H9 (cell line): ENCODE results near the gene DDTL. TPM values are rescaled to one million over a fixed set of nuclear protein-coding genes. Genes with fewer than 3 reads are reported as not detected.
A peak's percentile ranks its signal among the peaks of the same experiment; 100 is the strongest.

Source experiments
- DNase-seq: peaks from one replicate; pipeline ENCODE4 v3.0.0-alpha.2; 2017
- H2AFZ ChIP-seq: one replicate; pipeline ENCODE4 v1.6.1; 2013; ENCODE audit warnings: mild to moderate bottlenecking, low read length, control low read depth, moderate library complexity
- H2AK5ac ChIP-seq: 2 replicates; pipeline ENCODE4 v1.6.1; 2013; ENCODE audit warnings: low read length, control low read depth, mixed read lengths; ENCODE audit not compliant: insufficient read length
- H2BK120ac ChIP-seq: one replicate; pipeline ENCODE4 v1.6.1; 2013; ENCODE audit warnings: low read depth, mild to moderate bottlenecking, low read length, control low read depth, inconsistent platforms; ENCODE audit not compliant: poor library complexity, severe bottlenecking
- H2BK12ac ChIP-seq: 2 replicates; pipeline ENCODE4 v1.6.1; 2013; ENCODE audit warnings: low read length, control low read depth, mixed read lengths, low read depth; ENCODE audit not compliant: insufficient read length
- H2BK15ac ChIP-seq: 2 replicates; pipeline ENCODE4 v1.6.1; 2013; ENCODE audit warnings: low read depth, low read length, control low read depth
- H2BK20ac ChIP-seq: one replicate; pipeline ENCODE4 v1.6.1; 2013; ENCODE audit warnings: low read depth, mild to moderate bottlenecking, low read length, control low read depth, inconsistent platforms; ENCODE audit not compliant: poor library complexity, severe bottlenecking
- H2BK5ac ChIP-seq: 2 replicates; pipeline ENCODE4 v1.6.1; 2013; ENCODE audit warnings: low read length, control low read depth, mixed read lengths; ENCODE audit not compliant: insufficient read length
- H3K14ac ChIP-seq: 2 replicates; pipeline ENCODE4 v1.6.1; 2013; ENCODE audit warnings: low read length, control low read depth; ENCODE audit not compliant: insufficient read depth
- H3K18ac ChIP-seq: 2 replicates; pipeline ENCODE4 v1.6.1; 2013; ENCODE audit warnings: low read depth, mild to moderate bottlenecking, mixed read lengths, low read length, control low read depth; ENCODE audit not compliant: insufficient read length
- H3K23ac ChIP-seq: 2 replicates; pipeline ENCODE4 v1.6.1; 2013; ENCODE audit warnings: low read length, control low read depth, mixed read lengths, low read depth; ENCODE audit not compliant: insufficient read length
- H3K23me2 ChIP-seq: 2 replicates; pipeline ENCODE4 v1.6.1; 2013; ENCODE audit warnings: low read depth, mild to moderate bottlenecking, mixed read lengths, low read length, control low read depth; ENCODE audit not compliant: insufficient read length, poor library complexity, severe bottlenecking
- H3K27ac ChIP-seq: 2 replicates; pipeline ENCODE4 v1.5.1; 2013; ENCODE audit warnings: low read length, control low read depth, mixed read lengths, low read depth; ENCODE audit not compliant: insufficient read length
- H3K27me3 ChIP-seq: 2 replicates; pipeline ENCODE4 v1.6.1; 2013; ENCODE audit warnings: low read length, control low read depth, inconsistent platforms; ENCODE audit not compliant: insufficient read depth
- H3K4ac ChIP-seq: 2 replicates; pipeline ENCODE4 v1.6.1; 2013; ENCODE audit warnings: low read depth, mild to moderate bottlenecking, control low read depth, inconsistent platforms, low read length, moderate library complexity
- H3K4me1 ChIP-seq: 2 replicates; pipeline ENCODE4 v1.6.1; 2013; ENCODE audit warnings: low read length, control low read depth, inconsistent platforms; ENCODE audit not compliant: insufficient read depth
- H3K4me2 ChIP-seq: 2 replicates; pipeline ENCODE4 v1.6.1; 2013; ENCODE audit warnings: low read length, control low read depth, mixed read lengths; ENCODE audit not compliant: insufficient read length, insufficient read depth
- H3K56ac ChIP-seq: 2 replicates; pipeline ENCODE4 v1.6.1; 2013; ENCODE audit warnings: low read depth, mild to moderate bottlenecking, mixed read lengths, low read length, control low read depth; ENCODE audit not compliant: insufficient read length
- H3K79me1 ChIP-seq: 2 replicates; pipeline ENCODE4 v1.6.1; 2013; ENCODE audit warnings: low read depth, mild to moderate bottlenecking, moderate library complexity, low read length, control low read depth, inconsistent platforms; ENCODE audit not compliant: insufficient read depth, poor library complexity, severe bottlenecking
- H3K79me2 ChIP-seq: 2 replicates; pipeline ENCODE4 v1.6.1; 2013; ENCODE audit warnings: low read length, control low read depth, inconsistent platforms; ENCODE audit not compliant: insufficient read depth
- H3K9ac ChIP-seq: 2 replicates; pipeline ENCODE4 v1.6.1; 2013; ENCODE audit warnings: low read length, control low read depth, mixed read lengths; ENCODE audit not compliant: insufficient read length; ENCODE audit errors: extremely low read depth
- H3K9me3 ChIP-seq: one replicate; pipeline ENCODE4 v1.6.1; 2013; ENCODE audit warnings: low read depth, low read length, inconsistent platforms; ENCODE audit not compliant: control insufficient read depth
- H3T11ph ChIP-seq: one replicate; pipeline ENCODE4 v1.6.1; 2013; ENCODE audit warnings: mild to moderate bottlenecking, low read length, control low read depth, inconsistent platforms
- H4K20me1 ChIP-seq: one replicate; pipeline ENCODE4 v1.6.1; 2013; ENCODE audit not compliant: control insufficient read depth, insufficient read length, insufficient read depth
- H4K5ac ChIP-seq: 2 replicates; pipeline ENCODE4 v1.6.1; 2013; ENCODE audit warnings: low read depth, mild to moderate bottlenecking, mixed read lengths, low read length, control low read depth; ENCODE audit not compliant: insufficient read length
- H4K8ac ChIP-seq: replicated peaks from 2 replicates; pipeline ENCODE4 v1.6.1; 2013; ENCODE audit warnings: low read length, control low read depth, mixed read lengths, low read depth; ENCODE audit not compliant: insufficient read length
- H4K91ac ChIP-seq: 2 replicates; pipeline ENCODE4 v1.6.1; 2013; ENCODE audit warnings: low read depth, mild to moderate bottlenecking, moderate library complexity, mixed read lengths, low read length, control low read depth; ENCODE audit not compliant: insufficient read length
- H3K27ac Mint-ChIP-seq, 3 experiments: 2 replicates in 2 of 3; 3 replicates in 1 of 3; pipeline ENCODE4 v1.8.0; 2020 to 2021; ENCODE audit warnings: mixed read lengths in 3 of 3, mild to moderate bottlenecking in 1 of 3, moderate library complexity in 1 of 3
- H3K27me3 Mint-ChIP-seq: 2 replicates; pipeline ENCODE4 v1.8.0; 2021; ENCODE audit warnings: low read depth, mild to moderate bottlenecking, moderate library complexity, mixed read lengths
- H3K36me3 Mint-ChIP-seq, 3 experiments: 2 replicates in 2 of 3; 3 replicates in 1 of 3; pipeline ENCODE4 v1.8.0; 2020 to 2021; ENCODE audit warnings: low read depth in 3 of 3, mixed read lengths in 3 of 3; ENCODE audit not compliant: insufficient read depth in 1 of 3
- H3K4me1 Mint-ChIP-seq, 2 experiments: 2 replicates each; pipeline ENCODE4 v1.8.0; 2020; ENCODE audit warnings: mixed read lengths in 2 of 2
- H3K4me3 Mint-ChIP-seq, 2 experiments: 2 replicates in 1 of 2; 3 replicates in 1 of 2; pipeline ENCODE4 v1.8.0; 2020 to 2021; ENCODE audit warnings: mild to moderate bottlenecking in 2 of 2, mixed read lengths in 2 of 2, moderate library complexity in 1 of 2
- H3K9me3 Mint-ChIP-seq, 2 experiments: 2 replicates in 1 of 2; 3 replicates in 1 of 2; pipeline ENCODE4 v1.8.0; 2020; ENCODE audit warnings: mild to moderate bottlenecking in 2 of 2, mixed read lengths in 2 of 2, moderate library complexity in 1 of 2
- CTCF ChIP-seq: fragments of 200-600 bp; sonication (generic); conservative IDR thresholded peaks from 3 replicates; pipeline ENCODE4 v1.8.0; 2021; ENCODE audit warnings: antibody characterized with exemption, mild to moderate bottlenecking
- WGBS: extraction: QIAGEN DNeasy Blood & Tissue Kit; methylation state at CpG from one replicate; pipeline ENCODE4 v1.1.7; 2013; ENCODE audit warnings: missing lambda C conversion rate, low lambda C conversion rate, mixed read lengths; ENCODE audit not compliant: insufficient read length; ENCODE audit errors: extremely low coverage; 5-methylcytosine and 5-hydroxymethylcytosine counted together
- total RNA-seq: library from RNA; stranded (reverse); gene quantifications from 2 replicates; pipeline ENCODE4 v1.2.1, GENCODE V29; 2021

The DDTL gene
- total RNA-seq, 1 experiment from 2014 or later: not detected

GRCh38 chr22:23926561-23926960 lies 40.1 kb upstream of the DDTL start:
- no peak overlapping the region for H2AK5ac ChIP-seq
- H2BK12ac ChIP-seq: no peak overlapping the region
- H3K79me2 ChIP-seq: no peaks in the 10 kb centered on the region
- no peak overlapping the region for H3K4me3 Mint-ChIP-seq
- no peak overlapping the region for H2BK20ac ChIP-seq
- H3K9me3 ChIP-seq: no peaks in the 10 kb centered on the region
- no peak overlapping the region for H3K23ac ChIP-seq
- no peaks in the 10 kb centered on the region for H3K27me3 ChIP-seq
- no peak overlapping the region for H3K27ac Mint-ChIP-seq
- H4K5ac ChIP-seq: no peak overlapping the region
- H2AFZ ChIP-seq: no peak overlapping the region
- H3K9ac ChIP-seq: no peak overlapping the region
- peak; percentile 16 for DNase-seq
- no peak overlapping the region for H3K14ac ChIP-seq
- H3K4me1 ChIP-seq: no peaks in the 10 kb centered on the region
- no peaks in the 10 kb centered on the region for H3K23me2 ChIP-seq
- no peak overlapping the region for H3K18ac ChIP-seq
- no peak overlapping the region for H2BK120ac ChIP-seq
- H4K91ac ChIP-seq: no peak overlapping the region
- H3K36me3 Mint-ChIP-seq: peaks cover 70 to 81% (median 72%) of the 10 kb centered on the region in 3 experiments
- H3K27ac ChIP-seq: no peak overlapping the region
- H3K79me1 ChIP-seq: no peaks in the 10 kb centered on the region
- H2BK5ac ChIP-seq: no peak overlapping the region
- H3K9me3 Mint-ChIP-seq: peaks cover 10 to 12% of the 10 kb centered on the region in 2 experiments
- no peak for TF ChIP-seq CTCF
- no peaks in the 10 kb centered on the region for H4K20me1 ChIP-seq
- H4K8ac ChIP-seq: no peak overlapping the region
- WGBS: no CpG with 5 or more reads among the region's 14 CpGs
- no peak overlapping the region for H3T11ph ChIP-seq
- H3K27me3 Mint-ChIP-seq: no peaks in the 10 kb centered on the region
- H3K56ac ChIP-seq: no peak overlapping the region
- peaks cover 0 to 3% of the 10 kb centered on the region in 2 experiments; a peak in 1 of 4 replicates for H3K4me1 Mint-ChIP-seq
- no peak overlapping the region for H3K4ac ChIP-seq
- H2BK15ac ChIP-seq: no peak overlapping the region
- H3K4me2 ChIP-seq: no peak overlapping the region
